Right atrium auricular region (tissue), 2 donors: ENCODE data around the gene EDNRA. TPM values are rescaled to one million over a fixed set of nuclear protein-coding genes. Genes with fewer than 3 reads are reported as not detected.

Experiments used
- DNase-seq: peaks from one replicate; pipeline ENCODE4 v3.0.0-alpha.2; 2019; ENCODE audit warnings: low spot score
- H3K27ac ChIP-seq, 2 donors: fragments of 200-600 bp; sonication (generic); 1 replicate in 1 of 2; 2 replicates in 1 of 2; pipeline ENCODE4 v1.5.1; 2016 to 2019
- H3K27me3 ChIP-seq, 2 donors: fragments of 200-600 bp; sonication (generic); one replicate each; pipeline versions ENCODE4 v1.5.1 to v1.6.0; 2017 to 2019
- H3K36me3 ChIP-seq: fragments of 200-600 bp; sonication (generic); one replicate; pipeline ENCODE4 v1.5.1; 2016
- H3K4me1 ChIP-seq, 2 donors: fragments of 200-600 bp; sonication (generic); one replicate each; pipeline versions ENCODE4 v1.5.1 to v1.6.0; 2017 to 2019
- H3K4me3 ChIP-seq, 2 donors: fragments of 200-600 bp; sonication (generic); 1 replicate in 1 of 2; 2 replicates in 1 of 2; pipeline ENCODE4 v1.5.1; 2017 to 2019; ENCODE audit warnings: mild to moderate bottlenecking in 1 of 2, moderate library complexity in 1 of 2
- H3K9me3 ChIP-seq, 2 donors: fragments of 200-600 bp; sonication (generic); one replicate each; pipeline ENCODE4 v1.5.1; 2019
- total RNA-seq, 2 donors: library from RNA; depleted of rRNA; stranded (reverse); fragments of >200 nt; gene quantifications; one replicate each; pipeline ENCODE4 v1.1.0, GENCODE V29; 2016
- TF ChIP-seq, protein P1 (sequence below), 2 donors: fragments of 200-600 bp; sonication (generic); IDR thresholded peaks; one replicate each; pipeline ENCODE4 v1.5.1; 2019; ENCODE audit warnings: antibody characterized with exemption in 2 of 2

The EDNRA gene
- total RNA-seq, 2 donors from 2014 or later: 64.8 to 72.7 TPM

DNA sequence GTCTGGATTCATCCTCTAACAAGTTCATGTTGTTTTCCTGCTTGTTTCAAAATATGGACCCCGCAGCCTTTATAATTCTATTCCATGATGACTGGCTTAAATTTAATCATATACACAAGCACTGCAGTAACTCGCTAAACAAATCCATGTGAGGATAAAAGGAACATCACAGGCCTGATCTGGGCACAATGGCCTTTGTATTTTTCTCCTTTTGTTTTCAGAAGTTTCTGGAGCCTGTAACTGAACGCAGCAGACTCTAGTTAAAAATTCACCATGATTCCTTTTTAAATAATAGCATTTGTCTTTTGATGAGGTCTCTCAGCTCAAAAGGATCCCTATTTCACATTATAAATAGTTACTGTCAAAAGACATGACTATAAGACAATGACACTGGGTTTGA is 106.1 kb downstream of the EDNRA start:
- DNase-seq: no peak
- H3K27ac ChIP-seq: no peak overlapping the region
- TF ChIP-seq, protein P1, sequence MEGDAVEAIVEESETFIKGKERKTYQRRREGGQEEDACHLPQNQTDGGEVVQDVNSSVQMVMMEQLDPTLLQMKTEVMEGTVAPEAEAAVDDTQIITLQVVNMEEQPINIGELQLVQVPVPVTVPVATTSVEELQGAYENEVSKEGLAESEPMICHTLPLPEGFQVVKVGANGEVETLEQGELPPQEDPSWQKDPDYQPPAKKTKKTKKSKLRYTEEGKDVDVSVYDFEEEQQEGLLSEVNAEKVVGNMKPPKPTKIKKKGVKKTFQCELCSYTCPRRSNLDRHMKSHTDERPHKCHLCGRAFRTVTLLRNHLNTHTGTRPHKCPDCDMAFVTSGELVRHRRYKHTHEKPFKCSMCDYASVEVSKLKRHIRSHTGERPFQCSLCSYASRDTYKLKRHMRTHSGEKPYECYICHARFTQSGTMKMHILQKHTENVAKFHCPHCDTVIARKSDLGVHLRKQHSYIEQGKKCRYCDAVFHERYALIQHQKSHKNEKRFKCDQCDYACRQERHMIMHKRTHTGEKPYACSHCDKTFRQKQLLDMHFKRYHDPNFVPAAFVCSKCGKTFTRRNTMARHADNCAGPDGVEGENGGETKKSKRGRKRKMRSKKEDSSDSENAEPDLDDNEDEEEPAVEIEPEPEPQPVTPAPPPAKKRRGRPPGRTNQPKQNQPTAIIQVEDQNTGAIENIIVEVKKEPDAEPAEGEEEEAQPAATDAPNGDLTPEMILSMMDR (IDR thresholded peaks at IDR 0.05): no peak
- peaks cover 0 to 14% of the 10 kb centered on the region in 2 donors for H3K4me1 ChIP-seq
- H3K36me3 ChIP-seq: no peaks in the 10 kb centered on the region
- H3K27me3 ChIP-seq: no peaks in the 10 kb centered on the region
- H3K9me3 ChIP-seq: peaks cover 0 to 12% of the 10 kb centered on the region in 2 donors
- no peak overlapping the region for H3K4me3 ChIP-seq

DNA sequence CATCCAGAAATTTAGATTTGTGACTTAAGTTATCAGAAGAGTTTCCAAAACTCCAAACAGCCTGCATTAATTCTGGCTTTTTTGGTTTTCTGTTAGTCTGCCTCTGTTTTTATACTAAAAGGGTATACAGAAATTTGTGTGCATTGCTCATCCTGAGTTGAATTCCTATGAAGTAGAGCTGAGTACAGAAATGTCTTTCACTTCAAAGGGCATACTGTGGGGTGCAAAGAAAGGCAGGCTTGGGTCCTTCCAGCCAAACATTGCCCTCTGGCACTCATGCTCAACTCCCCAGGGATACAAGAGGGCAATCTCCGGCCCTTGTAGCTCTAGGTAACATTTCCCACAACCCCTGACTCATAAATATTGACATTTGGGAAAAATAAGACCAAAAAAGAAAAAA is 108.7 kb downstream of the EDNRA start:
- no peaks in the 10 kb centered on the region for H3K36me3 ChIP-seq
- H3K4me1 ChIP-seq: peaks cover 0 to 14% of the 10 kb centered on the region in 2 donors
- H3K9me3 ChIP-seq: peaks cover 0 to 9% of the 10 kb centered on the region in 2 donors
- TF ChIP-seq, protein P1 (IDR thresholded peaks at IDR 0.05): no peak
- DNase-seq: no peak
- H3K27ac ChIP-seq: peak overlapping the region; percentile 9 to 51
- no peaks in the 10 kb centered on the region for H3K27me3 ChIP-seq
- H3K4me3 ChIP-seq: no peak overlapping the region

DNA sequence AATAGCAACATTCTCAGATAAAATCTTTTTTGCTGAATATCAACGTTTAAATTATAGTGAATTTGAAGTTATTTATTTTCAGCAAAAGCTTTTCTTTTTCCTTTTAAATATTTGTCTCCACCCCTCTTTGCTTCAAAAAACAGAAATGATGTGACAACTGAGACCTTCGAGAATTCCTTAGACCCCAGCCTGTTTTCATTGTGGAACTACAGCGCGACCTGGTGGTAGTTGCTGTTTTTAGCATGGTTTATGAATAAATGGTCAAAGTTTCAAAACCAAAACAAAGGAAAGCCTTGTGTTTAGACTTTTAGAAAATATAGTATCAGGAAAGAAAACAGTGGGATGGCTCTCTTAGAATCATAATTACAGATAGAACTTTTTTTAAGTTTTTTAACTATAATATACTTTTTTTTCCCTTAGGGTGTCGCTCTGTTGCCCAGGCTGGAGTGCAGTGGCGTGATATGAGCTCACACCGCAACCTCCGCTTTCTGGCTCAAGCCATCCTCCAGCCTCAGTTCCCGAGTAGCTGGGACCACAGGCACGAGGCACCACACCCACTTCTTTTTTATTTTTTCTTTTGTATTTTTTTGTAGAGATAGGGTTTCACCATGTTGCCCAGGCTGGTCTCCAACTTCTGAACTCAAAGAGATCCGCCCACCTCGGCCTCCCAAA is 109.5 kb downstream of the EDNRA start:
- peaks cover 0 to 14% of the 10 kb centered on the region in 2 donors for H3K4me1 ChIP-seq
- no peaks in the 10 kb centered on the region for H3K27me3 ChIP-seq
- H3K36me3 ChIP-seq: no peaks in the 10 kb centered on the region
- TF ChIP-seq, protein P1 (IDR thresholded peaks at IDR 0.05): peak in 1 of 2 donors; percentile 80
- peak; percentile 70 for DNase-seq
- H3K4me3 ChIP-seq: no peak overlapping the region
- H3K27ac ChIP-seq: no peak overlapping the region
- H3K9me3 ChIP-seq: peaks cover 0 to 1% of the 10 kb centered on the region in 2 donors

DNA sequence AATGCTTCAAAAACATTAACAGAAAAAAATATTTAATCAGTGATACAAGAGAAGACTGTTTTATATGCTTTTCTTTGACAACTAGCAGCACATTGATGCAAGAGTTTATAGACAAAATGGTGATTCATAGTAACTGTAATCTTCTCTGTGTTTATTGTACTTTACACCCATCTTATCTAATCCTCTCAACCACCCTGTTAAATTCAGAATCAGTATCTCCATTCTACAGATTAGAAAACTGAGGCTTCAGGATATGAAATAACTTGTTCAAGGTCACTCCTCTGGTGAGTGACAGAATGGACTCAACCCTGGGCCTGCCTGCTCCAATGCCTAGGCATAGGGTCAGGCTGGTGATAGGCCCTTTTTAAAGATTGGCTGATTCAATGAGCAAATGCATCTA is 110.2 kb downstream of the EDNRA start:
- Histone ChIP-seq H3K4me3 (no peak overlapping the region), H3K4me1 (peaks cover 0 to 14% of the 10 kb centered on the region in 2 donors), H3K27me3 (no peaks in the 10 kb centered on the region), H3K36me3 (no peaks in the 10 kb centered on the region), H3K9me3 (no peaks in the 10 kb centered on the region), H3K27ac (no peak overlapping the region)
- TF ChIP-seq, protein P1 (IDR thresholded peaks at IDR 0.05): no peak
- DNase-seq: no peak

DNA sequence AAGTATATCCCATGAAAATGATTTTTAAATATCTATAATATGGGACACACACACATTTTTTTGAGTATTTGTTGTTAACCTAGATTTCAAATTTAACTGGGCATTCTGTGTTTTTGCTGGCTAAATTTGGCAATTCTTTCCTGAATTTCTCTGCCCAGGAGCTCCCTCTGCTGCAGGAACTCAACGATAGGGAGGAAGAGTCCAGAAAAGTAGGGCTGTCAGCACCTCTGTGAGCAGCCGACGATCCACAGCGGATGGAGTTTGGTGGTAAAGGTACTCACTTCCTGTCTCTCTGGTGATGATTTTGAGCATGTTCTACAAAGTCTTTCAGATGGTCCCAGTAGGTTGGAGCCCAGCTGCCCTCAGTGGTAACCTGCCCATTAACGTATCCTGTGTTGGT is 113.2 kb downstream of the EDNRA start:
- no peak overlapping the region for H3K4me3 ChIP-seq
- no peak overlapping the region for H3K27ac ChIP-seq
- TF ChIP-seq, protein P1 (IDR thresholded peaks at IDR 0.05): peak in 1 of 2 donors; percentile 16
- H3K4me1 ChIP-seq: peaks cover 0 to 11% of the 10 kb centered on the region in 2 donors
- no peaks in the 10 kb centered on the region for H3K27me3 ChIP-seq
- DNase-seq: no peak
- no peaks in the 10 kb centered on the region for H3K36me3 ChIP-seq
- H3K9me3 ChIP-seq: no peaks in the 10 kb centered on the region

Other genes starting within 250 kb of the EDNRA start
- gene TMEM184C, start 136.3 kb downstream of the EDNRA start, total RNA-seq: 10 to 100 TPM; 20.9 to 27.5 TPM
- gene PRMT9, start 203.1 kb downstream of the EDNRA start, total RNA-seq: 1 to 10 TPM; 5.0 to 5.2 TPM